ENCODE data around the gene ARHGEF33. TPM values are rescaled to one million over a fixed set of nuclear protein-coding genes. Genes with fewer than 3 reads are reported as not detected.

ARHGEF33 gene
- total RNA-seq, 1 donor from 2014 or later, result 0.10 TPM

- no peak for DNase-seq
- intact Hi-C loops (cut with micrococcal nuclease), result no loop called here
- no peak for ATAC-seq
These were observed 92.1 kb downstream of the ARHGEF33 start for GRCh38 chr2:38981670-38982357.

DNA sequence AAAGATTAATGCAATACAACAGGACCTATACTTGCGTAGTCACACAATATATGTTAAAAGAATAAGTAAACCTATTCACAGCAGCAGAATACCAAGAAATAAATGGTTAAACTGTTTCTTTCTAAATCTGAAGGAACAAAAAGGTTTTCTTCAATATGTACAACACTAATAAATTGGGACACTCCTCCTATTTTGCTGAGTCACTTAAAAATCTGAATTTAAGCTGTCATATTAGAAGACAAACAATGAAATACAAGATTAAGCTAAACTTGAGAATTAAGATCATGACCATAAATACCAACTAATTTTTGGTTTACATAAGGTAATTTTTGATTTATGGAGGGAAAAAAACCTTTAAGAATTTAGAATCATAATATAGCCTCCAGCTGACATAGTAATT is 92.8 kb downstream of the ARHGEF33 start:
- DNase-seq (no peak), ATAC-seq (no peak)
- intact Hi-C loops (cut with micrococcal nuclease), result no loop called here

DNA sequence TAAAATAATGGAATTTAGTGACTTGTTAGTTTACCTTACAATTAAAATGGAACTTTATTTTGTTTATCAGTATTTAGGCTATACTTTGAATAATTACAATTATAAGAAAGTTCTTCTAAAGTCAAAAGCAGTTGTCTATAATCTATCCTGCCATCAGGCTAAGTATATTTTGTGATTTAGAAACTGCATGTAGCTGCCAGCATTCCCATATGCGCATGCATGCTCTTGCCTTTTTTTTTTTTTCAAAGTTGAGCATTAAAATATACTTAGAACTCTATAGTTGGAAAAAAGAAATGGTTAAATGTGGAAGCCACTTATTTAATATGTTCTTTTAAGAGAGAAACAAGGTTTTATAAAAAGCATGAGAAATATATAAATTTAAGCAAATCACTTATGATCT is 99.0 kb downstream of the ARHGEF33 start:
- no peak for DNase-seq
- intact Hi-C loops (cut with micrococcal nuclease), result no loop called here
- no peak for ATAC-seq

- intact Hi-C loops (cut with micrococcal nuclease), result no loop called here
- ATAC-seq (no peak), DNase-seq (no peak)
These were observed 102.2 kb downstream of the ARHGEF33 start for GRCh38 chr2:38991899-38992298.

DNA sequence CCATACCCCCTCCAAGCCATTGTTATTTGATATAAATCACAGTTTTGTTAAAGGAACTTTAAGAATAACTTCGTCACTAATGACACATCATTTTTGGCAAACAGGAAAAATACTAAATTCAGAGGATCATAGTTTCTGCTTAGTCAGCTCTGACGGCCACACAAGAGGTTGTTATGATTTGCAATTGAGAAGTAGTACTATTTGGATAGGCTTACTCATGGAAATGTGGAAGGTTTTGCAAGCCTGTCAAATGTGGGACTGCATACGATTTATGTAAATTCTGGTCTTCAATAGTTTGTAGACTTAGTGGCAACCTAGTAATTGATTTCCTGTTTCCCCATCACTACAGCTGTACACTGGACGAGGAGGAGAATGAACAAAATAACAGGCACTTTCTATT is 108.1 kb downstream of the ARHGEF33 start:
- ATAC-seq, result no peak
- no peak for DNase-seq
- intact Hi-C loops (cut with micrococcal nuclease), result no loop called here

DNA sequence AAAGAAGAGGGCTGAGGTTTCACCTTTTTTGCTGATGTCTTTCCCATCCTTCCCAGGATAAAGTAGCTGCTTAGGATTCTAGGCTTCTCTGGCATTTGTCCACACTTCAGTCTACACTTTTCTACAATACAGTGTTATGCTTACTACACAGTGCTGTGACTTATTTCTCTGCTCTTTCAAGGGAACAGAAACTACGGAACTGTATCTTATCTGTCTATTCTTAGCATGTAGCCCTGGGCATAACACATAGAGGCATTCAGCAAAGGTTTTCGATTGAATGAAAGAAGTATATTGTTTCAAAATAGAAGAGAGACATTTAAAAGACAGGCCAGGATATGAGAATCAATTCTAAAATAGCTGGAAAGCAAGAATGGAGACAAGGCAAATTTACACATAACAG is 110.9 kb downstream of the ARHGEF33 start:
- no peak for DNase-seq
- intact Hi-C loops (cut with micrococcal nuclease), result no loop called here
- peak; percentile 86 for ATAC-seq

DNA sequence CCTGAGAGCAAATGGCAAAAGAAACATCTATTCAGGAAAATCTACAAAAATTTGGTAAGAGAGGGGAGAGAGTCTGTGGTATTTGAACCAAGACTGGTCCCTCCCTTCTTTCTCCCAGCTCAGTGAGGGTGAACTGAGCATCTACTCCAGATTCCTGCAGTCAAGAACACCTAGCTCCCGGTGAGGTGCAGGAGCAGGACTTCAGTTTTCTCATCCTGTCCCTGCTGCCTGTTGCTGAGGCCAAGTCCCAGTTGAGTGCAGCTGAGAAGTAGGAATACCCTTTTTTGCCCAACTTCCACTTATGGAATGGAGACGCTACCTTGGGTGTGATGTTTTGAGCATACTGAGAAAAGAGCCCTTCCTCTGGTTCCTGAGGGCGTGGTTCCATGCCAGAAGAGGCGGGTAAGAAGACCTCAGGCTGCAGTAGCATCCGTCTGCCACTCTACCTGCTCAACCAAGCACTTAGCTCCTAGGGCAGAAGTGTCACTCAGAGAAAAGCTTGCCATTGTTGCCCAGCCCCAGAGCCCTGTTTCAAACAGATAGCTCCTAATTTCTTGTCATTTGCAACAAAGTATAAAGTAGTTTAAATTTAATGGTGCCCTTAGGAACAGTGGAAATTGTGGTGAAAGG is 118.3 kb downstream of the ARHGEF33 start:
- DNase-seq (no peak), ATAC-seq (no peak)
- intact Hi-C loops (cut with micrococcal nuclease), result no loop called here

DNA sequence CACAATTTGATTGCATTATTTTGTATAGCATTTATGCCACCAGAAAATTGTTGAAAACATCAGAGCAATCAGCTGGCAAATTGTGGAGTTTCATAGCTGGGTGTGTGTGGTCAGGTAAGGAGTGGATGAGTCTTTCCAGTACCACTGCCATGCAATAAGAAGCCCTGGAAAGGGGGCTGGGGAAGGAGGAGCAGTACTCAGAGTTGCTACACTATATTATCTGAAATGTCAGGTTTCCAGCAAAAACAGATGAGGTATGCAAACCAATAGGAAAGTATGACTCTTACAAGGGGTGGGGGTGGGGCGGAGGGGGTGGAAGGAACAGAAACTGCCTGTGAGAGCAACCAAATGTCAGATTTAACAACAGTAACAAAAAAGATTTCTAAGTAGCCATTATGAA is 119.0 kb downstream of the ARHGEF33 start:
- ATAC-seq (no peak), DNase-seq (no peak)
- intact Hi-C loops (cut with micrococcal nuclease), result no loop called here

- DNase-seq (no peak), ATAC-seq (no peak)
- intact Hi-C loops (cut with micrococcal nuclease), result no loop called here
These were observed 124.2 kb downstream of the ARHGEF33 start for GRCh38 chr2:39013871-39014270.

- intact Hi-C loops (cut with micrococcal nuclease), result no loop called here
- ATAC-seq, result no peak
- no peak for DNase-seq
These were observed 125.7 kb downstream of the ARHGEF33 start for GRCh38 chr2:39015424-39015823.

GRCh38 chr2:39017334-39017733 is 127.7 kb downstream of the ARHGEF33 start:
- intact Hi-C loops (cut with micrococcal nuclease), result no loop called here
- no peak for ATAC-seq
- no peak for DNase-seq

GRCh38 chr2:39018638-39019037 is 129.0 kb downstream of the ARHGEF33 start:
- DNase-seq (no peak), ATAC-seq (no peak)
- intact Hi-C loops (cut with micrococcal nuclease), result no loop called here

- DNase-seq (no peak), ATAC-seq (no peak)
- intact Hi-C loops (cut with micrococcal nuclease), result no loop called here
These were observed 130.7 kb downstream of the ARHGEF33 start for GRCh38 chr2:39020383-39020782.

- ATAC-seq (no peak), DNase-seq (no peak)
- intact Hi-C loops (cut with micrococcal nuclease), result no loop called here
These were observed 133.1 kb downstream of the ARHGEF33 start for GRCh38 chr2:39022642-39023235.

DNA sequence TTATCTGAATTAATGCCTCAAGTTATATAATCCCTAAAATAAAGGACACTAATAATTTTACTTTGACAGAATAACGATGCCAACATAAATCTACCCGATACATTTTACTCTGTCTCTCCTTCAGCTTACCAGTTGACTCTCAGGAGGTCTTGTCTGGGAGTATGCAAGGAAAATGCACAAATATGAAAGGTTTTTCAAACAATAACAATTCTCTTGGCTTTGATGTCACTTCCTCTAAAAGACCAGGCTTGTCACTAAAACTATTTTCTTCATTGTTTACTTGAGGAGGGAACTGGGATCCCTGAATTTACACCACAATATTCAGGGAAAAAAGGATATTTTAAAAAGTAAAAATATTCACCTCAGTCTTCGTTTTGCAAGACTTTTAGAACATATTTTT is 134.0 kb downstream of the ARHGEF33 start:
- DNase-seq, result no peak
- intact Hi-C loops (cut with micrococcal nuclease), result no loop called here
- no peak for ATAC-seq

DNA sequence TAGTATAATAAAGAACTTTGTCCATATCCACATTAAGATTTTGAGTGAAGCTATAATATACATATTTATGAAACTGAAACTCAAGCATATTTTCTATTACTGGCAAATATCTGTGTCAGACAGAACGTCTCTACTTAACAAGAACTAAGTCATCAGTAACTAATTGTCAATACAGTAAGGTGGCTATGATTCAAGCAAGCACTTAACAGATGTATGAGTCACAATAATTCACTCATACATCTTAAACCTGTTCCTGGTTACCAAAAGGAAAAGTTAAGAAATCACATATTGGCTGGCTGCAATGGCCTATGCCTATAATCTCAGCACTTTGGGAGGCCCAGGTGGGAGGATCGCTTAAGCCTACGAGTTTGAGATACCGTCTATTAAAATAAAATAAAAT is 135.2 kb downstream of the ARHGEF33 start:
- ATAC-seq (no peak), DNase-seq (no peak)
- intact Hi-C loops (cut with micrococcal nuclease), result no loop called here

Other genes starting within 250 kb of the ARHGEF33 start
- 16.9 TPM for gene GALM, start 223.8 kb upstream of the ARHGEF33 start, total RNA-seq
- gene SRSF7, start 138.5 kb upstream of the ARHGEF33 start, total RNA-seq, result 54.5 TPM
- 7.8 TPM for gene GEMIN6, start 111.7 kb upstream of the ARHGEF33 start, total RNA-seq
- 8.9 TPM for gene DHX57, start 13.9 kb upstream of the ARHGEF33 start, total RNA-seq
- gene MORN2, start 13.9 kb upstream of the ARHGEF33 start, total RNA-seq, result 20.4 TPM
- gene SOS1, start 231.2 kb downstream of the ARHGEF33 start, total RNA-seq, result 26.0 TPM